ENCODE measurements around the gene SDK1. TPM values are rescaled to one million over a fixed set of nuclear protein-coding genes. Genes with fewer than 3 reads are reported as not detected.

The SDK1 gene
- total and polyA plus RNA-seq, 11 donors, result 2.2 to 5.8 (median 3.4) TPM

- H3K27ac ChIP-seq, result no peak overlapping the region
- H3K4me1 ChIP-seq, result peaks cover 0 to 5% (median 0%) of the 10 kb centered on the region in 12 donors
- ATAC-seq, result no peak
- TF ChIP-seq POLR2A (IDR thresholded peaks at IDR 0.05), result no peak
- no peak for TF ChIP-seq CTCF (IDR thresholded peaks at IDR 0.05)
- no peak for DNase-seq
- WGBS, 4 donors, result 70 to 86% (median 79%) methylated on average over 8 of the region's 8 CpGs
- no peaks in the 10 kb centered on the region for H3K9me3 ChIP-seq
- no peaks in the 10 kb centered on the region for H3K27me3 ChIP-seq
- H3K4me3 ChIP-seq, result no peak overlapping the region
- H3K36me3 ChIP-seq, result no peaks in the 10 kb centered on the region
- intact Hi-C loops (cut with DNase I), result no loop called here
Measured at GRCh38 chr7:3918576-3918975, 617.5 kb downstream of the SDK1 start.

GRCh38 chr7:3922175-3922635, 621.2 kb downstream of the SDK1 start:
- DNase-seq (peak in 2 of 5 donors; percentile 18 to 47), ATAC-seq (peak; percentile 20 to 85 (median 66))
- Histone ChIP-seq H3K36me3 (no peaks in the 10 kb centered on the region), H3K27me3 (no peaks in the 10 kb centered on the region), H3K9me3 (no peaks in the 10 kb centered on the region), H3K4me3 (no peak overlapping the region), H3K27ac (no peak overlapping the region), H3K4me1 (peaks cover 0 to 5% (median 0%) of the 10 kb centered on the region in 12 donors)
- intact Hi-C loops (cut with DNase I), result loop anchor here in 2 of 10 donors (5.0 to 10.0 kb wide), 2 partner anchors 563 to 710 kb away; no protein-coding TSS in a partner anchor
- TF ChIP-seq CTCF (IDR thresholded peaks at IDR 0.05) (peak in 5 of 12 donors; percentile 9 to 32 (median 21)), POLR2A (IDR thresholded peaks at IDR 0.05) (no peak)
- 33 to 50% (median 44%) methylated on average over 10 of the region's 10 CpGs for WGBS, 4 donors

- Histone ChIP-seq H3K27me3 (no peaks in the 10 kb centered on the region), H3K27ac (no peak overlapping the region), H3K4me1 (peaks cover 0 to 5% (median 0%) of the 10 kb centered on the region in 12 donors), H3K36me3 (no peaks in the 10 kb centered on the region), H3K4me3 (no peak overlapping the region), H3K9me3 (no peaks in the 10 kb centered on the region)
- 77 to 85% (median 82%) methylated on average over 9 to 10 of the region's 10 CpGs for WGBS, 4 donors
- ATAC-seq (no peak), DNase-seq (no peak)
- intact Hi-C loops (cut with DNase I), result loop anchor here in 2 of 10 donors (5.0 to 10.0 kb wide), 2 partner anchors 561 to 709 kb away; no protein-coding TSS in a partner anchor
- no peak for TF ChIP-seq CTCF (IDR thresholded peaks at IDR 0.05)
- no peak for TF ChIP-seq POLR2A (IDR thresholded peaks at IDR 0.05)
Measured at GRCh38 chr7:3923307-3923918, 622.4 kb downstream of the SDK1 start.

GRCh38 chr7:3924277-3924676, 623.2 kb downstream of the SDK1 start:
- Histone ChIP-seq H3K27me3 (no peaks in the 10 kb centered on the region), H3K9me3 (no peaks in the 10 kb centered on the region), H3K27ac (no peak overlapping the region), H3K4me1 (peaks cover 0 to 5% (median 0%) of the 10 kb centered on the region in 12 donors), H3K36me3 (no peaks in the 10 kb centered on the region), H3K4me3 (no peak overlapping the region)
- 50 to 71% (median 58%) methylated on average over 11 to 14 of the region's 14 CpGs for WGBS, 4 donors
- ATAC-seq (peak in 3 of 4 donors; percentile 56 to 68 (median 64)), DNase-seq (no peak)
- intact Hi-C loops (cut with DNase I), result loop anchor here in 2 of 10 donors (5.0 to 10.0 kb wide), 2 partner anchors 561 to 708 kb away; no protein-coding TSS in a partner anchor
- TF ChIP-seq POLR2A (IDR thresholded peaks at IDR 0.05) (no peak), CTCF (IDR thresholded peaks at IDR 0.05) (no peak)
